GM19193 (cell line): ENCODE results near the gene RPL31.

ENCODE experiments used
- POLR2A ChIP-seq: IDR thresholded peaks from 4 replicates; pipeline ENCODE4 v1.6.1; 2011; ENCODE audit not compliant: insufficient read depth, insufficient read length; ENCODE audit errors: extremely low read depth

Gene RPL31

GRCh38 chr2:101047075-101047766, 45.1 kb downstream of the RPL31 start:
- no peak for TF ChIP-seq POLR2A

- TF ChIP-seq POLR2A = no peak
Observed at GRCh38 chr2:101047774-101048173, 45.7 kb downstream of the RPL31 start.

- TF ChIP-seq POLR2A = no peak
Observed at GRCh38 chr2:101048756-101049155, 46.7 kb downstream of the RPL31 start.

- TF ChIP-seq POLR2A = no peak
Observed at GRCh38 chr2:101052147-101052546, 50.1 kb downstream of the RPL31 start.

GRCh38 chr2:101053117-101053516, 51.0 kb downstream of the RPL31 start:
- TF ChIP-seq POLR2A = no peak
